IMR-90 (cell line): ENCODE data around the gene TMBIM1. TPM values are rescaled to one million over a fixed set of nuclear protein-coding genes. Genes with fewer than 3 reads are reported as not detected.

ENCODE experiments used
- ATAC-seq: fragments of 200-7000 bp; cut with Tn5 transposase; 2 replicates; pipeline ENCODE4 v1.9.1; 2020; ENCODE audit warnings: low read depth, mild to moderate bottlenecking, moderate library complexity
- Bru-seq: library from RNA; stranded (reverse); fragments of 400-500 nt; gene quantifications from one replicate; lab custom pipeline; 2021; lab: Mats Ljungman, UMichigan
- BruChase-seq, 2 experiments: library from RNA; stranded (reverse); fragments of 400-500 nt; gene quantifications; one replicate each; lab custom pipeline; 2021; lab: Mats Ljungman, UMichigan
- BruUV-seq: library from RNA; stranded (reverse); fragments of 400-500 nt; replicated peaks from 2 replicates; lab custom pipeline; 2021; lab: Mats Ljungman, UMichigan
- CTCF ChIA-PET: fragments of 300-600 bp; formaldehyde crosslinking; extraction: SDS; loops from one replicate; lab custom pipeline; 2021; ENCODE audit warnings: antibody characterized with exemption; lab: Yijun Ruan, JAX
- POLR2A ChIA-PET: fragments of 300-600 bp; sonication (Branson Sonifier 250); formaldehyde crosslinking; loops from one replicate; lab custom pipeline; 2022; ENCODE audit warnings: antibody characterized with exemption; ENCODE audit not compliant: unreplicated experiment; lab: Charles Lee
- DNase-seq: peaks from one replicate; pipeline ENCODE4 v3.0.0; 2013
- H2AFZ ChIP-seq: replicated peaks from 2 replicates; pipeline ENCODE3; 2013; ENCODE audit warnings: low read length, mild to moderate bottlenecking; ENCODE audit not compliant: poor library complexity
- H2AK5ac ChIP-seq: 2 replicates; pipeline ENCODE4 v1.6.1; 2013; ENCODE audit warnings: low read depth, low read length, inconsistent platforms
- H2AK9ac ChIP-seq: replicated peaks from 2 replicates; pipeline ENCODE3; 2013; ENCODE audit warnings: mild to moderate bottlenecking, low read depth, low read length, moderate library complexity; ENCODE audit not compliant: poor library complexity
- H2BK120ac ChIP-seq: 2 replicates; pipeline ENCODE4 v1.6.1; 2013; ENCODE audit warnings: low read depth, low read length, inconsistent platforms
- H2BK15ac ChIP-seq: 3 replicates; pipeline ENCODE4 v1.6.1; 2013; ENCODE audit warnings: low read depth, low read length, inconsistent platforms
- H2BK20ac ChIP-seq: 2 replicates; pipeline ENCODE4 v1.6.1; 2013; ENCODE audit warnings: low read depth, mild to moderate bottlenecking, inconsistent platforms, low read length, moderate library complexity
- H2BK5ac ChIP-seq: 2 replicates; pipeline ENCODE4 v1.6.1; 2013; ENCODE audit warnings: mild to moderate bottlenecking, low read depth, low read length, inconsistent platforms; ENCODE audit not compliant: poor library complexity, severe bottlenecking
- H3K14ac ChIP-seq: replicated peaks from 2 replicates; pipeline ENCODE4 v1.6.1; 2013; ENCODE audit warnings: low read depth, low read length, inconsistent platforms
- H3K18ac ChIP-seq: 2 replicates; pipeline ENCODE4 v1.6.1; 2013; ENCODE audit warnings: low read depth, low read length, control low read depth
- H3K23ac ChIP-seq: 2 replicates; pipeline ENCODE4 v1.6.1; 2013; ENCODE audit warnings: low read depth, low read length, inconsistent platforms
- H3K27ac ChIP-seq: 2 replicates; pipeline ENCODE4 v1.5.1; 2013; ENCODE audit warnings: mild to moderate bottlenecking, control low read depth, low read length; ENCODE audit not compliant: insufficient read depth
- H3K27me3 ChIP-seq: 2 replicates; pipeline ENCODE4 v1.6.1; 2013; ENCODE audit warnings: low read length; ENCODE audit not compliant: control insufficient read depth, insufficient read depth
- H3K36me3 ChIP-seq: 2 replicates; pipeline ENCODE4 v1.6.1; 2013; ENCODE audit warnings: low read length, mixed read lengths; ENCODE audit not compliant: control insufficient read depth, insufficient read depth
- H3K4ac ChIP-seq: 2 replicates; pipeline ENCODE4 v1.6.1; 2013; ENCODE audit warnings: low read depth, low read length, inconsistent platforms
- H3K4me1 ChIP-seq: 2 replicates; pipeline ENCODE4 v1.6.1; 2013; ENCODE audit warnings: low read length, mixed read lengths; ENCODE audit not compliant: control insufficient read depth, insufficient read depth
- H3K4me2 ChIP-seq: 2 replicates; pipeline ENCODE4 v1.6.1; 2013; ENCODE audit warnings: low read depth, mild to moderate bottlenecking, control low read depth, low read length, moderate library complexity
- H3K4me3 ChIP-seq: 2 replicates; pipeline ENCODE4 v1.5.1; 2013; ENCODE audit warnings: low read depth, mild to moderate bottlenecking, control low read depth, low read length, moderate library complexity; ENCODE audit not compliant: insufficient read depth
- H3K56ac ChIP-seq: 2 replicates; pipeline ENCODE4 v1.6.1; 2013; ENCODE audit warnings: low read length, inconsistent platforms; ENCODE audit not compliant: insufficient read depth; ENCODE audit errors: extremely low read depth
- H3K79me1 ChIP-seq, 2 experiments: 2 replicates each; pipeline ENCODE4 v1.6.1; 2013; ENCODE audit warnings: low read length in 2 of 2, inconsistent platforms in 1 of 2, low read depth in 1 of 2
- H3K9ac ChIP-seq: 2 replicates; pipeline ENCODE4 v1.6.1; 2013; ENCODE audit warnings: low read depth, low read length, control low read depth
- H3K9me1 ChIP-seq: 2 replicates; pipeline ENCODE4 v1.6.1; 2013; ENCODE audit warnings: low read length, inconsistent platforms; ENCODE audit not compliant: insufficient read depth
- H3K9me3 ChIP-seq: 2 replicates; pipeline ENCODE4 v1.6.1; 2013; ENCODE audit warnings: low read length; ENCODE audit not compliant: control insufficient read depth, insufficient read depth
- H4K20me1 ChIP-seq: 2 replicates; pipeline ENCODE4 v1.6.1; 2013; ENCODE audit warnings: low read length, inconsistent platforms; ENCODE audit not compliant: insufficient read depth
- H4K5ac ChIP-seq: 2 replicates; pipeline ENCODE4 v1.6.1; 2013; ENCODE audit warnings: mild to moderate bottlenecking, low read depth, low read length, control low read depth
- H4K8ac ChIP-seq, 2 experiments: 2 replicates each; pipeline ENCODE4 v1.6.1; 2013; ENCODE audit warnings: low read depth in 2 of 2, low read length in 2 of 2, control low read depth in 1 of 2, inconsistent platforms in 1 of 2
- H4K91ac ChIP-seq: 2 replicates; pipeline ENCODE4 v1.6.1; 2013; ENCODE audit warnings: low read depth, low read length, inconsistent platforms; ENCODE audit not compliant: insufficient read depth
- BHLHE40 ChIP-seq: fragments of 150-350 bp; IDR thresholded peaks from 2 replicates; pipeline ENCODE4 v1.6.1; 2016; ENCODE audit warnings: mild to moderate bottlenecking, low read depth, low read length
- CEBPB ChIP-seq: IDR thresholded peaks from 2 replicates; pipeline ENCODE4 v1.6.1; 2012; ENCODE audit warnings: low read depth, low read length, improper control_type of control experiment
- MAFK ChIP-seq: IDR thresholded peaks from 2 replicates; pipeline ENCODE4 v1.6.1; 2012; ENCODE audit warnings: low read depth, low read length, improper control_type of control experiment
- MAZ ChIP-seq: IDR thresholded peaks from 2 replicates; pipeline ENCODE4 v1.6.1; 2012; ENCODE audit warnings: low read depth, mild to moderate bottlenecking, low read length, improper control_type of control experiment, moderate library complexity, borderline replicate concordance
- MXI1 ChIP-seq: IDR thresholded peaks from 2 replicates; pipeline ENCODE4 v1.6.1; 2012; ENCODE audit warnings: low read depth, mild to moderate bottlenecking, low read length, moderate library complexity, borderline replicate concordance
- RAD21 ChIP-seq: IDR thresholded peaks from 2 replicates; pipeline ENCODE4 v1.6.1; 2012; ENCODE audit warnings: low read length, improper control_type of control experiment
- RFX5 ChIP-seq: IDR thresholded peaks from 2 replicates; pipeline ENCODE4 v1.8.0; 2012; ENCODE audit warnings: low read depth, mild to moderate bottlenecking, low read length, moderate library complexity
- SMC3 ChIP-seq: fragments of 150-350 bp; IDR thresholded peaks from 2 replicates; pipeline ENCODE4 v1.6.1; 2016; ENCODE audit warnings: low read depth, mild to moderate bottlenecking, antibody characterized with exemption, low read length, moderate library complexity
- WGBS, 2 experiments: methylation state at CpG; one replicate each; pipeline versions ENCODE4 v1.1.5 to v1.1.7; 2013; ENCODE audit warnings: missing lambda C conversion rate in 2 of 2; ENCODE audit not compliant: insufficient read length in 1 of 2; ENCODE audit errors: extremely low coverage in 2 of 2; 5-methylcytosine and 5-hydroxymethylcytosine counted together
- dilution Hi-C: fragments of 300-500 bp; cut with HindIII; formaldehyde crosslinking; loops from one replicate; pipeline ENCODE4 v1.14.3; 2018; ENCODE audit warnings: low sequenced_read_pairs; ENCODE audit not compliant: unreplicated experiment
- in situ Hi-C: fragments of 300-500 bp; cut with MboI; formaldehyde crosslinking; loops from 3 replicates; pipeline ENCODE4 v1.14.3; 2019; ENCODE audit warnings: low sequenced_read_pairs, inconsistent platforms, mixed read lengths
- intact Hi-C: fragments of 100-400 bp; cut with micrococcal nuclease; formaldehyde crosslinking; loops from 2 replicates; pipeline ENCODE4 v1.10.0; 2022
- long read RNA-seq: library from polyadenylated mRNA; unstranded; transcript quantifications from one replicate; pipeline ENCODE4 v2.0.0, GENCODE V29; 2021; ENCODE audit not compliant: unreplicated experiment
- polyA plus RNA-seq, 3 experiments: library from polyadenylated mRNA; depleted of rRNA; stranded (reverse); fragments of >200 nt; gene quantifications; 2 replicates each; pipeline ENCODE4 v1.2.3, GENCODE V29; 2012; ENCODE audit warnings: low replicate concordance in 1 of 3
- total RNA-seq: library from RNA; depleted of rRNA; stranded (reverse); fragments of >200 nt; gene quantifications from 2 replicates; pipeline ENCODE4 v1.2.3, GENCODE V29; 2012; rRNA removed
- TF ChIP-seq, protein P1 (sequence below): conservative IDR thresholded peaks from 2 replicates; pipeline ENCODE4 v1.5.1; 2012; ENCODE audit warnings: mild to moderate bottlenecking, low read depth, low read length, improper control_type of control experiment

TMBIM1 gene, protein sequence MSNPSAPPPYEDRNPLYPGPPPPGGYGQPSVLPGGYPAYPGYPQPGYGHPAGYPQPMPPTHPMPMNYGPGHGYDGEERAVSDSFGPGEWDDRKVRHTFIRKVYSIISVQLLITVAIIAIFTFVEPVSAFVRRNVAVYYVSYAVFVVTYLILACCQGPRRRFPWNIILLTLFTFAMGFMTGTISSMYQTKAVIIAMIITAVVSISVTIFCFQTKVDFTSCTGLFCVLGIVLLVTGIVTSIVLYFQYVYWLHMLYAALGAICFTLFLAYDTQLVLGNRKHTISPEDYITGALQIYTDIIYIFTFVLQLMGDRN
- total RNA-seq = 78.6 and 102 TPM in 2 replicates
- polyA plus RNA-seq (2012; rRNA removed) = 81.2 and 84.6 TPM in 2 replicates
- polyA plus RNA-seq (2012; cell fraction: cytosol; rRNA removed) = 29.3 and 57.5 TPM in 2 replicates
- 45.5 and 46.8 TPM in 2 replicates for polyA plus RNA-seq (2012; cell fraction: nucleus; rRNA removed; ENCODE audit: low replicate concordance)
- Bru-seq, nascent RNA = percentile 67 among the genes with signal in this experiment
- percentile 78 among the genes with signal in this experiment for BruChase-seq, experiment 1, labeled RNA remaining after a 6-hour chase
- percentile 69 among the genes with signal in this experiment for BruChase-seq, experiment 2, labeled RNA remaining after a 2-hour chase
- long read RNA-seq, transcript TMBIM1-219 (10 exons, 2,874 nt) = minor isoform, 12 of 133 reads
- long read RNA-seq, transcript TMBIM1-201 (12 exons, 2,371 nt) = major isoform, 61 of 133 reads
- long read RNA-seq, partial matches to known transcripts = 33 of 133 reads
- long read RNA-seq, other reads (novel, unspliced or antisense) = 25 of 133 reads

DNA sequence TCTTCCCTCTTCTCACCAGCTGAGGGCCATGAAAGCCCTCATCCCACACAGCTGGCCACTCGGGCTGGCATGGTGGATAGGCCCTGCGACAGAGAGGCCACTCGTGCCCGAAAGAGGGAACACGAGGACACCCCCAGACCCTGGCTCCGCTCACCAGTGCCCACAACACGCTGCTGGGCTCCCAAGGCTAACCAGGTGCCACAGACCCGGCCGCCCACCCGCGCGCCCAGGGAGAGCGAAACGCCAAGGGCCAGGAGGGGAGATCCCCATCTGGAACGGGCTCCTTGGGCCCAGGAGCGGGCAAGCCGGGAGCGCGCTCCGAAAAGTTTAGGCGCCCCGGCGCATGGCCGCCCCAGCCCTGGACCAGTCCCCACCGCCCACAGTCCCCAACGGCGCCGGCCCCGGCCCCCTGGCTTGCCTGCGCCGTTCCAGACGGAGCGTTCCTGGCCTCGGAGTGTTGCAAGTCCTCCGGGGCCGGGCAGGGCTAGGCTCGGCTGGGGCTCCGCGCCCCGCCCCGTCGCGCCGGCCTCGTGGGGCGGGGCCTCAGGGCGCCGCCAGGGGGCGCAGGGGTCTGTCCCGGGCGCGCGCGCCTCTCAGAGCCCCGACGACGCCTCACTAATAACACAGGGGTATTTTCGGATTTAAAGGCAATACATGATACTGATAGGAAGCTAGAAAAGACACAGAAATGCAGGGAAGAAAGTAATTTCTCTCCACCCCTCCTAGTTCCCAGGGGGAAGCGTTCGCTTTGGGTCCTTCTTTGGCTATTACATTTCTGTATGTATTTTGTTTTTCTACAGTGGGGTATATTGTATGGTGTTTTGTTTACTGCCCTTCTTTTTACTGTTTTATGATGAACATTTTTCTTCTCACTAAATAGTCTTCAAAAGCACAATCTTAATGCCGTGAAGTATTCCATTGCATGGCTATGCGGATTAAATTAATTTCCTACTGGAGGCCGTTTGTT is at the start of gene TMBIM1:
TSS of gene TMBIM1 (minus strand) at position 456 of the 967 bp plus-strand sequence. CDS start 10,362 bp downstream, outside the sequence.
- peak within 1 kb of the TSS; percentile 98 for H2AK9ac ChIP-seq
- H3K4ac ChIP-seq = peak within 1 kb of the TSS; percentile 92
- peak within 1 kb of the TSS; percentile 86 for H3K4me3 ChIP-seq
- ChIA-PET CTCF (interaction anchor here (0.6 to 1.6 kb wide), 4 partner anchors 8 to 22 kb away, joined by 3 to 4 read pairs (median 4); partner anchors contain the start of genes AAMP and PNKD), POLR2A (no interaction called here)
- peak within 1 kb of the TSS; percentile 96 for H4K5ac ChIP-seq
- H4K91ac ChIP-seq = peak within 1 kb of the TSS; percentile 75
- peak within 1 kb of the TSS; percentile 80 for H2BK5ac ChIP-seq
- H3K56ac ChIP-seq = peak within 1 kb of the TSS; percentile 77
- H2BK15ac ChIP-seq = peak within 1 kb of the TSS; percentile 63; the same call in 1 of the 3 replicates
- peak within 1 kb of the TSS; percentile 35 to 93 for H4K8ac ChIP-seq
- H3K36me3 ChIP-seq = no peaks in the 10 kb centered on the region
- H3K4me1 ChIP-seq = peaks cover 20% of the 10 kb centered on the region
- peak within 1 kb of the TSS; percentile 70 for H3K18ac ChIP-seq
- H3K9me1 ChIP-seq = peaks cover 18% of the 10 kb centered on the region
- no TSS peak for BruUV-seq
- peak; percentile 58 for DNase-seq
- H4K20me1 ChIP-seq = peaks cover 9% of the 10 kb centered on the region; the same call in 1 of the 2 replicates
- ATAC-seq = peak; percentile 93
- intact Hi-C loops = loop anchor here (2.0 to 5.0 kb wide), 2 partner anchors 104 to 355 kb away; no protein-coding TSS in a partner anchor
- H3K27ac ChIP-seq = peak within 1 kb of the TSS; percentile 92
- H2AFZ ChIP-seq = peak within 1 kb of the TSS; percentile 80
- 5% methylated on average over 11 of the region's 63 CpGs; no CpG with 5 or more reads in 1 of the 2 experiments for WGBS, 2 experiments
- H2BK20ac ChIP-seq = 0 out of 2 replicates have a peak within 1 kb of the TSS, but pooled peaks have one; percentile 6
- H2BK120ac ChIP-seq = peak within 1 kb of the TSS; percentile 51; the same call in 1 of the 2 replicates
- peak within 1 kb of the TSS; percentile 86 for H3K9ac ChIP-seq
- peak within 1 kb of the TSS; percentile 66 for H3K23ac ChIP-seq
- H3K27me3 ChIP-seq = no peaks in the 10 kb centered on the region
- peak within 1 kb of the TSS; percentile 94 for H3K14ac ChIP-seq
- H3K9me3 ChIP-seq = no peaks in the 10 kb centered on the region
- in situ Hi-C loops = no loop called here
- H2AK5ac ChIP-seq = peak within 1 kb of the TSS; percentile 65
- dilution Hi-C loops = no loop called here
- peak within 1 kb of the TSS; percentile 97 for H3K4me2 ChIP-seq
- H3K79me1 ChIP-seq = peaks cover 15 to 41% of the 10 kb centered on the region in 2 experiments; a peak in 3 of 4 replicates
- TF ChIP-seq MAFK (no peak), SMC3 (peak; percentile 74), BHLHE40 (no peak), MXI1 (peak; percentile 80; the same call in 1 of the 2 replicates), RAD21 (peak; percentile 60), RFX5 (0 out of 2 replicates have a peak, but pooled peaks have one; percentile 6), MAZ (peak; percentile 87), CEBPB (peak; percentile 80)
- TF ChIP-seq, protein P1, sequence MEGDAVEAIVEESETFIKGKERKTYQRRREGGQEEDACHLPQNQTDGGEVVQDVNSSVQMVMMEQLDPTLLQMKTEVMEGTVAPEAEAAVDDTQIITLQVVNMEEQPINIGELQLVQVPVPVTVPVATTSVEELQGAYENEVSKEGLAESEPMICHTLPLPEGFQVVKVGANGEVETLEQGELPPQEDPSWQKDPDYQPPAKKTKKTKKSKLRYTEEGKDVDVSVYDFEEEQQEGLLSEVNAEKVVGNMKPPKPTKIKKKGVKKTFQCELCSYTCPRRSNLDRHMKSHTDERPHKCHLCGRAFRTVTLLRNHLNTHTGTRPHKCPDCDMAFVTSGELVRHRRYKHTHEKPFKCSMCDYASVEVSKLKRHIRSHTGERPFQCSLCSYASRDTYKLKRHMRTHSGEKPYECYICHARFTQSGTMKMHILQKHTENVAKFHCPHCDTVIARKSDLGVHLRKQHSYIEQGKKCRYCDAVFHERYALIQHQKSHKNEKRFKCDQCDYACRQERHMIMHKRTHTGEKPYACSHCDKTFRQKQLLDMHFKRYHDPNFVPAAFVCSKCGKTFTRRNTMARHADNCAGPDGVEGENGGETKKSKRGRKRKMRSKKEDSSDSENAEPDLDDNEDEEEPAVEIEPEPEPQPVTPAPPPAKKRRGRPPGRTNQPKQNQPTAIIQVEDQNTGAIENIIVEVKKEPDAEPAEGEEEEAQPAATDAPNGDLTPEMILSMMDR = peak; percentile 93
